22Rv1 (cell line): ENCODE results near the gene LXN.

Experiments used
- ZFX ChIP-seq: fragments of 450-650 bp; IDR thresholded peaks from 2 replicates; pipeline ENCODE4 v1.6.1; 2017; ENCODE audit warnings: antibody characterized with exemption, borderline replicate concordance
- TF ChIP-seq, protein P1 (sequence below): fragments of 450-650 bp; IDR thresholded peaks from 2 replicates; pipeline ENCODE4 v1.5.1; 2017; ENCODE audit warnings: mild to moderate bottlenecking

DNA sequence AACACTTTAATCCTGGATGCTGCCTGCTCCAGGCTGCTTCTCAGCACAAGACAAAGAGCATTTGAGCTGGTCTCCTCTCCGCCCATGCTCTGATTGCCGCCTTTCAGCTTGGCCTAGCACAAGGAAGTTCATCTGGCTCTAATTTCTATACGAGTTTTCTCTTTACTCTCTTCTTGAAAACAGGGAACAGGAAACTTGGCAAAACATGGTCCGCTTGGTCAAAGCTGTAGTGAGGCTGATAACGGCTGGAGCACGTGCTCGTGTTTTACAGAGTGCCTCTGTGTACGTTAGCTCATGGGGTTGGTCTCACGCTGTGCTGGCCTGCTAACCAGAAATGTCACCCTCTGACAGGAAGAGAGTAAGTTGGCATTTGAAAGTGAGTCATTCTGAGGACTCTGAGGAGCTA is 40.6 kb upstream of the LXN start:
- TF ChIP-seq, protein P1, sequence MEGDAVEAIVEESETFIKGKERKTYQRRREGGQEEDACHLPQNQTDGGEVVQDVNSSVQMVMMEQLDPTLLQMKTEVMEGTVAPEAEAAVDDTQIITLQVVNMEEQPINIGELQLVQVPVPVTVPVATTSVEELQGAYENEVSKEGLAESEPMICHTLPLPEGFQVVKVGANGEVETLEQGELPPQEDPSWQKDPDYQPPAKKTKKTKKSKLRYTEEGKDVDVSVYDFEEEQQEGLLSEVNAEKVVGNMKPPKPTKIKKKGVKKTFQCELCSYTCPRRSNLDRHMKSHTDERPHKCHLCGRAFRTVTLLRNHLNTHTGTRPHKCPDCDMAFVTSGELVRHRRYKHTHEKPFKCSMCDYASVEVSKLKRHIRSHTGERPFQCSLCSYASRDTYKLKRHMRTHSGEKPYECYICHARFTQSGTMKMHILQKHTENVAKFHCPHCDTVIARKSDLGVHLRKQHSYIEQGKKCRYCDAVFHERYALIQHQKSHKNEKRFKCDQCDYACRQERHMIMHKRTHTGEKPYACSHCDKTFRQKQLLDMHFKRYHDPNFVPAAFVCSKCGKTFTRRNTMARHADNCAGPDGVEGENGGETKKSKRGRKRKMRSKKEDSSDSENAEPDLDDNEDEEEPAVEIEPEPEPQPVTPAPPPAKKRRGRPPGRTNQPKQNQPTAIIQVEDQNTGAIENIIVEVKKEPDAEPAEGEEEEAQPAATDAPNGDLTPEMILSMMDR = no peak
- TF ChIP-seq ZFX = no peak
